HG02798 (cell line): ENCODE results near the gene TPST1.

Experiments used
- ATAC-seq: cut with Tn5 transposase; IDR thresholded peaks from one replicate; pipeline ENCODE4 v1.9.1; 2021; ENCODE audit warnings: mild to moderate bottlenecking; ENCODE audit not compliant: unreplicated experiment, poor library complexity

The TPST1 gene

DNA sequence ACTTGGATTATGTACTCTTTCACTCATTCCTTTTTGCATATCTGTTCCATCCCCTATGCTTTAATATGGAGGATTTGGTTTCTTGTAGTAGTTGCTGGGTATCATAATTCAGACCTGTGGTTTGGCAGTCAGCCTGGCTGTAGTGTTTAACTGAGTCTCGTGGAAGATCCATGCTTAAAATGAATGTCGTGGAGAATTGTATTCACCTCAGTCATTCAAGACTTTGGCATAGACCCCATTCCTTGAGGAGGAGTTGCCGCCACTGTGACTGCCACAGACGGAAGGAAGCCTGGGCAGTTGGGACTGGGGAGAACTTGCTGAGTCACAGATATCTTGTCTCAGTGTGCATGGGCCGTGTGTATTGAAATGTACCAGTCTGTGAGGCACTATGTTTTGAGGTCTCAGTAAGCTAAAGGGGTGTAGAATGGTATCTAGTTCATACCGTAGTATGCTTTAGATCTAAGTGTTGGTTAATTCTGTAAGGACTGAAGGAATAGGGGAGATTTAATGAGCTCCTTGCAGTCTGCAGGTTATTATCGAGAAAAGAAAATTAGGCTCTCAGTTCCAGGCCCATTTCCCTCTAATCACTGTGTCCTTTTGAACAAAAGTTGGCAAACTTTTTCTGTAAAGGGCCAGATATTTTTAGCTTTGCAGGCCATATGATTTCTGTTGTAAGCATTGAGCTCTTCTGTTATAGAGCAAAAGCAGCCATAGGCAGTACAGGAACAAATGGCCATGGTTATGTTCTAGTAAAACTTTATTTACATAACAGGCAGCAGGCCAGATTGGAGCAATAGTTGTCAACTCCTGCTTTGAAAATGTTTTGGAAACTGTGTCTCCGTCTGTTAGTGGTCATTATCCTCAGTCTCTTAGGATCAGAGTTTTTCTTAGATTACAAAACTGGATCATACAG is 76.8 kb downstream of the TPST1 start:
- ATAC-seq = no peak

GRCh38 chr7:66282591-66282935 is 77.4 kb downstream of the TPST1 start:
- ATAC-seq = no peak

- no peak for ATAC-seq
Observed at GRCh38 chr7:66283003-66283920, 78.1 kb downstream of the TPST1 start.

DNA sequence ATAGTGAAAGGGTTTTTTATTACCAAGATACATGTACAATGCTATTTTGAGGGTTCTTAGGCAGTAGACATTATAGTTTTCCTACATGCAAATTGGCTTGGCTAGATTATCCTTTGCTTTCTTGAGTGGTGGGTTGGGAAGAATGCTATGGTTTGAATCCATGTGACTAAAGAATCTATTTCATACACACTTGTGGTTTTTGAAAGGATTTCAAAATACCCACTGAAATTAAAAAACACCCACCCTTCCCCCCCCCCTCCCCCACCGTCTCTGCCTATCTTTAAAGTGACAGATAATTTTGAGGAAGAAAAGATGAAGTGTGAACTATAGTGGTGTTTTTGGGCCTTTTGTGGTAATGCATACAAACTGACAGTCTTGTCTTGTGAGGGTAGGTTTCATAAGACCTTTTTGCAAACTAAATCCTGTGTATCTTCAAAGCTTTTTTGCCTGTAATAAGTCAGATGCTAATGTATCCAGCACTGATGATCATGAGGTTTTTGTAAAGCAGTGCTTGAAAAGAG is 90.9 kb downstream of the TPST1 start:
- no peak for ATAC-seq

DNA sequence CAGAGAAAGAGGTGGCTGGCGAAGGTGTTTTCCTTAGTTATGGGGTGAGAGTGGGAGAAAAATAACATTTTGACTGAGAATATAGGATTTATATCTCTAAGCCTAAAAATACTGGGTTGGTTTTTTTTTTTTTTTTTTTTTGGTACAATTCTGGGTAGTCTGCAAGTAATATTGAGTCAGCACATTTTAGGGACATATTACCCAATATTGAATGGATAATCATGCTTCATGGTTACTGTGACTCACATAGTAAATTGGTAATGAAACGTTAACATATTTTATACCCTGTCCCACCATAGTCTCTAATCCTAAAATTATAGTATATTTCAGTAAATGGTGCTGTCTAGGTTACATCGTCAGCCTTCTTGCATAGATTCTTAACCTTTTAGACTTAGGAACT is 91.4 kb downstream of the TPST1 start:
- no peak for ATAC-seq

DNA sequence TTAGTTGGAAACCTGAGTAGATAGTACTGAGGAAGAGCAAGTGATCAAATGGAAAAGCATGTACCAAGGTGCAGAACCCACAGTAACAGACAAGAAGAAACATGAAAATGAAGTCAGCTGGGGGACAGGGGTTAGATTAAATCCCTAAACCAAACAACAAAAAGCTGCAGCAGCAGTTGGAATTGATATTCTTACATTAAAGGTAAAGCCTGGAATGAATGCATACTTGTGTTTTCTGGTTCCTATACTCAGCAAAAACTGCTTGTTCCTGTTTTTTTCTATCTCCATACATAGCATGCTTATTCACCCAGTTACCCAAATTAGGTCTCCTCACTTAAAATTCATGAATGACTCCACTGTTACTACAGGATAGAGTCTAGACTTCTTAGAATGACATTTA is 92.4 kb downstream of the TPST1 start:
- ATAC-seq = no peak

DNA sequence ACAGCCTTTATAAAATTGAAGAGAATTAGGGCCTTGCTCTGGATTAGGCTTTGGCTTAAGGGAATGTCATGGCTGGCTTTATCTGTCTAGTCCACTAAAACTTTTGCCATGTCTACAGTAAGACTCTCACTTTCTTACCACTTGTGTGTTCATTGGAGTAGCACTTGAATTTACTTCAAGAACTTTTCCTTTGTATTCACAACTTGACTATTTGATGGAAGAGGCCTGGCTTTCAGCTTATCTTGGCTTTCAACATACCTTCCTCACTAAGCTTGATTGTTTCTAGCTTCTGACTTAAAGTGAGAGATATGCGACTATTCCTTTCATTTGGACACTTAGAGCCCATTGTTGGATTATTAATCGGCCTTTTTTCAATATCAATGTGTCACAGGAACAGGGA is 96.1 kb downstream of the TPST1 start:
- ATAC-seq = no peak

DNA sequence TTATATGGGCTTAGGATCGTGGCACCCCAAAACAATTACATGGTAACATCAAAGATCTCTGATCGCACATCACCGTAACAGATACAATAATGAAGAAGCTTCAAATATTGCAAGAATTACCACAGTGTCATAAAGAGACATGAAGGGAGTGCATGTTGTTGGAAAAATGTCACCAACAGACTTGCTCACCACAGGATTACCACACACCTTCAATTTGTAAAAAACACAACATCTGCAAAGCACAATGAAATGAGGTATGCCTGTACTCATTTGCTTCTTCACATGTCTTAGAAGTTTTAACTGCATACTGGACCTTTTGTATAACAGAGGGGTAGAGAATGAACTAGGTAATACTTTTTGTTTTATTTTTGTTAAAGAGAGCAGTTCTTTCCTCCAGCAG is 96.6 kb downstream of the TPST1 start:
- ATAC-seq = no peak

DNA sequence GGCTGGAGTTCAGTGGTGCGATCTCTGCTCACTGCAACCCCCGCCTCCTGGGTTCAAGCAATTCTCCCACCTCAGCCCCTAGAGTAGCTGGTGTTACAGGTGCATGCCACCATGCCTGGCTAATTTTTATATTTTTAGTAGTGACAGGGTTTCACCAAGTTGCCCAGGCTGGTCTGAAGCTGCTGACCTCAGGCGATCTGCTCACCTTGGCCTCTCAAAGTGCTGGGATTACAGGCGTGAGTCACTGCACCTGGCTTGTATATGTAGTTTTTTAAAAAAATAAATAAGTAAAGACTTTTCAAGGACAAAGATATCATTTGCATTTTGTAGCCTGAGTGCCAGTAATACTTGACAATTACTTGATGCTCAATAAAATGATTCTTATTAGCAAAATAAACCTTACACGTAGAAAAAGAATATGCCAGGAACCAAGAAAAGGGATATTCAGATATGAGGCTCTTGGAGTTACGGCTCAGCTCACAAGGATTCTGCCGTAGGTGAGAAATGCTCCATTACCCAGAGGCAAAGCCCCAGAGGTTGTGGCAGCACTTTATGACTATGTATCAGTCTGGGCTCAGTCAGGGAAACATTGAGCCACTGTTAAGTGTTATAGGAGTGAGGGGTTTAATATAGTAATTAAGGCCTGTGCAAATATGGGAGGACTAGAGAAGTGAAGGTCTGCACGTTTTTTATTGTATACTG is 98.5 kb downstream of the TPST1 start:
- ATAC-seq = no peak

- ATAC-seq = no peak
Observed at GRCh38 chr7:66304536-66304935, 99.4 kb downstream of the TPST1 start.

GRCh38 chr7:66306243-66306642 is 101.1 kb downstream of the TPST1 start:
- no peak for ATAC-seq

DNA sequence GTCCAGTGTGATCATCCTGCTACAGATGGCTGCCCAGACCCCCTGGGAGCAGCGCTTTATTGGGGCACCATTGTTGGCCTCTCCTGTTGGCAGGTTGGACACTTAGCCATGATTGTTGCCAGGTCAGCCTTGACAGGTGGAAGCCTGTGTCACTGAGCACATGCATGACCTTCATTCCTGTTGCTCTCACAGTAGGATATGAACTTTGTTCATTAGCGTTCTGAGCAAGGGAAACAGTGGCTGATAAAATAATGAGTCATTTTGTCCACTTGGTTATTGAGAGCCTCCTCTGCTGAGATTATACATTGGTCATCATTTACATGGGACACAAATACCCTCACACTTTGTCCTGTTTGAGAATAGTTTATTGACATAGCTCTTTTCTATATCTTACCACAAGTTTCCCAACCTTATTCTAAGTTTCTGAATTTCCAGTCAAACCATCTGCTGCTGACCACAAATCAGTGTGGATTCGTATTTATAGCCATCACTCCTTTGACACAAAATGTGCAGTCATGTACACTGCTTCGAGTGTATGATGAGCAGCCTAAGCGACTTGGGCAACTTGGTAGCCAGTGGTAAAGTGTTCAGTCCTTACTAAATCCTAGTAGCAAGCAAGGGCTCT is 102.6 kb downstream of the TPST1 start:
- ATAC-seq = no peak

- ATAC-seq = no peak
Observed at GRCh38 chr7:66308411-66308810, 103.3 kb downstream of the TPST1 start.

GRCh38 chr7:66310620-66311019 is 105.5 kb downstream of the TPST1 start:
- ATAC-seq = no peak

DNA sequence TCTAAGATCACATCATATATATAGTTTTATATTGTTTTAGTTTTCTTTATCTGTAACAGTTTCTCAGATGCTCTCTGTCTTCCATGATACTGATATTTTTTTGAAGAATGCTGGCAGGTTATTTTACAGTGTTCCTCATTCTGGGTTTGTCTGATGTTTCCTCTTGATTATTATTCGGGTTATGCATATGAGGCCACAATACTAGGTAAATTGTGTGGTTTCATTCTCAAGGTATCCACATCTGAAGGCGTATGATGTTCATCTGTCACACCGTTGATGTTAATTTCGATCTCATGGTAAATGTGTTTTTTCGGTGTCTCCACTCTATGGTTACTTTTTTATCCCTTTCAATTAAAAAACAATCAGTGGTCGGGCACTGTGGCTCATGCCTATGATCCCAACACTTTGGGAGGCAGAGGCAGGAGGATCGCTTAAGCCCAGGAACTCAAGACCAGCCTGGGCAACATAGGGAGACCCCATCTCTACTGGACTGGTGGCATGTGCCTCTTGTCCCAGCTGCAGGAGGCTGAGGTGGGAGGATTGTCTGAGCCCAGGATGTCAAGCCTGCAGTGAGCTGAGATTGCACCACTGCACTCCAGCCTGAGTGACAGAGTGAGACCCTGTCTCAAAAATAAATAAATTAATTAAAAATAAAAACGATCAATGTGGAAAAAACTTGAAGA is 108.9 kb downstream of the TPST1 start:
- no peak for ATAC-seq

DNA sequence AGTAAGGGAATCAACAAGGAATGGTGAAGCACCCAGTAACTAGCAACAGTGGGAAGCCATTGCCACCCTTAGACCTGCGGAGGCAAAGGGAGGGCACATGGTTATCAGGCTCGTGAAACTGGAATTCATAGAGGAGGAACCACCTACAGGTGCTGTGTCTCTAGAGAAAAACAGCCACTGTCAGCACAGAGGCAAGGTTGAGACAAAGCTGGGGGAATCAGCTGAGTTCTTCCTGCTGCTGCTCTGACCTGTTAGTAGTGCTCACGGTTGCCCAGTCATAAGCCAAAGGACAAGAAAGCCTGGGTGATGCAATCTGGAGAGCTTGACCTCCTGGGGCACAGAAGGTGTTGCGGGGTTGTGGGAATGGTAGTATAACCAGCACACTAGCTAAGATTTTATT is 110.1 kb downstream of the TPST1 start:
- ATAC-seq = no peak

DNA sequence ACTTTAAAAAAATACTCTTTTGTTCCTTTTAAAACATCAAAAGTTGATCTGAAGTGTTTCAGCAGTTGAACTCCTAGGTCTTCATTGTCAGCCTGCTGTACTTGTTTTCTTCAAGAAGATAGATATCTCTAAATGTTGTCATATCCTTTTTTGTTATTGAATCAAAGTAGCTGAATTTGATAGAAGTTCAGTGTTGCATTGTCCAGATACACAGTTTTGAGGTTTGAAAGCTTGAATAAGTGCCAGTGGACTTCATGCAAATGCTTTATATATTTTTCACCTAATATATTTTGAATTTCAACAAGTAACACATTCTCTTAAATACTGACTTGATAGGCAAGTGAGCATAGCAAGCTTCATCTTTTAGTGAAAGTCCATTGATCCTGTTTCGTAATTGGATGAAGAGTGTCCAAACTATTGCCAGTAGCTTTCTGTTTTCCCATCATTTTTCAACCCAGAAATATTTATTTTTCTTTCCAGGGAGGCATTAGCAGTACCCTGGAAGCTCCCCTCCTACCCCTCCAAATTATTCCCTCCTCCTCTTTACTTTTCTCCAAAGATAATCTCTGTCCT is 114.4 kb downstream of the TPST1 start:
- no peak for ATAC-seq

- ATAC-seq = no peak
Observed at GRCh38 chr7:66321283-66321682, 116.1 kb downstream of the TPST1 start.

- no peak for ATAC-seq
Observed at GRCh38 chr7:66323114-66323796, 118.1 kb downstream of the TPST1 start.
